Left colon (tissue), 2 donors: ENCODE measurements around the gene ZNF23. TPM values are rescaled to one million over a fixed set of nuclear protein-coding genes. Genes with fewer than 3 reads are reported as not detected.
A peak's percentile ranks its signal among the peaks of the same experiment; 100 is the strongest.

ENCODE experiments used
- ATAC-seq: fragments of 200-7000 bp; cut with Tn5 transposase; one replicate; pipeline ENCODE4 v1.9.1; 2020; ENCODE audit warnings: mild to moderate bottlenecking, moderate library complexity
- DNase-seq, 2 donors: peaks; one replicate each; pipeline ENCODE4 v3.0.0-alpha.2; 2020
- intact Hi-C, 2 donors: fragments of 100-400 bp; cut with DNase I in 1 of 2; cut with micrococcal nuclease in 1 of 2; formaldehyde crosslinking; loops; one replicate each; pipeline versions ENCODE4 v1.11.2 to v1.14.0; 2022; cut with DNase I, micrococcal nuclease
- total RNA-seq, 2 donors: library from RNA; stranded (reverse); fragmentation: NEBNext Ultra II Directional; extraction: Animal tissue kit (Norgen Biotek cat#: 25700); gene quantifications; one replicate each; pipeline ENCODE4 v1.2.1, GENCODE V29; 2021
- donor health status: DM: no; HTN: no; CAD: no.
- donor health status: DM: yes; HTN: yes; CAD: no.

ZNF23 gene
- total RNA-seq, 2 donors from 2014 or later, result 6.4 to 7.2 TPM

GRCh38 chr16:71431176-71431575 lies 30.9 kb downstream of the ZNF23 start:
- DNase-seq (no peak), ATAC-seq (no peak)
- intact Hi-C loops, result no loop called here

GRCh38 chr16:71430744-71431143 lies 31.3 kb downstream of the ZNF23 start:
- ATAC-seq (no peak), DNase-seq (no peak)
- intact Hi-C loops, result no loop called here

GRCh38 chr16:71429581-71429980 lies 32.5 kb downstream of the ZNF23 start:
- intact Hi-C loops, result no loop called here
- no peak for ATAC-seq

DNA sequence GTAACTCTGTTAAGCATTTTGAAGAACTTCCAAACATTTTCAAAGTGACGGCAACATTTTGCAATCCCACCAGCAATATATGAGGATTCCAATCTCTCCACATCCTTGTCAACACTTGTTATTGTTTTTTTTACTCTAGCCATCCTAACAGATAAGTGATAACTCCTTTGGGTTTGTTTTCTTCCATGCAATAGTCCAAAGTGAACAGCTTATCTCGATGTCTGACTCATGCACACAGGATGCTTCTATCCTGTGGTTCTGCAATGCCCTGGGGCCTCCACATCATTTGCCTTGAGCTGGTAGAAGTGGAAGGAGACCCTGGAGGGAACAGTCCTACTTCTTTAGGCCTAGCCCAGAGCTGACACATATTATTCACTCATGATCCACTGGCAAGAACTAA lies 33.2 kb downstream of the ZNF23 start:
- intact Hi-C loops, result no loop called here
- ATAC-seq (no peak), DNase-seq (no peak)

More at GRCh38 chr16:71429581-71429980, 32.5 kb downstream of the ZNF23 start:
- no peak for DNase-seq

DNA sequence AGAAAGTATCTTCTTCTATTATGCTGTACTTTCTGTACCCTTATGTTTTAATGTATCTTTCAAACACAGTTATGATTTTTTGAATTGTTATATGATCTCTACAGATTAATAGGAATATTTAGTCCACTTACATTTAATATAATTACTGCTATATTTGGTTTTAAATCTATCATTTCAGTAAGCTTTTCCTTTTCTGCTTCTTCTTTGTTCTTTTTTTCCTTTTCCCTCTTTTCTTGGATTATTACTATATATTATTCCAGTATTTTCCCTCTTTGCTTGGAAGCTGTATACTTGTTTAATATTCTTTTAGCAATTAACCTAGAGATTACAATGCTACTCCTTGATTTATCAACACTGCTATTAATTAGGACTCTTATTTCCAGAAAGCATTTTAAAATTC lies 33.7 kb downstream of the ZNF23 start:
- ATAC-seq (no peak), DNase-seq (no peak)
- intact Hi-C loops, result no loop called here

- intact Hi-C loops, result no loop called here
- ATAC-seq (no peak), DNase-seq (no peak)
Measured at GRCh38 chr16:71426880-71427615, 35.0 kb downstream of the ZNF23 start.

DNA sequence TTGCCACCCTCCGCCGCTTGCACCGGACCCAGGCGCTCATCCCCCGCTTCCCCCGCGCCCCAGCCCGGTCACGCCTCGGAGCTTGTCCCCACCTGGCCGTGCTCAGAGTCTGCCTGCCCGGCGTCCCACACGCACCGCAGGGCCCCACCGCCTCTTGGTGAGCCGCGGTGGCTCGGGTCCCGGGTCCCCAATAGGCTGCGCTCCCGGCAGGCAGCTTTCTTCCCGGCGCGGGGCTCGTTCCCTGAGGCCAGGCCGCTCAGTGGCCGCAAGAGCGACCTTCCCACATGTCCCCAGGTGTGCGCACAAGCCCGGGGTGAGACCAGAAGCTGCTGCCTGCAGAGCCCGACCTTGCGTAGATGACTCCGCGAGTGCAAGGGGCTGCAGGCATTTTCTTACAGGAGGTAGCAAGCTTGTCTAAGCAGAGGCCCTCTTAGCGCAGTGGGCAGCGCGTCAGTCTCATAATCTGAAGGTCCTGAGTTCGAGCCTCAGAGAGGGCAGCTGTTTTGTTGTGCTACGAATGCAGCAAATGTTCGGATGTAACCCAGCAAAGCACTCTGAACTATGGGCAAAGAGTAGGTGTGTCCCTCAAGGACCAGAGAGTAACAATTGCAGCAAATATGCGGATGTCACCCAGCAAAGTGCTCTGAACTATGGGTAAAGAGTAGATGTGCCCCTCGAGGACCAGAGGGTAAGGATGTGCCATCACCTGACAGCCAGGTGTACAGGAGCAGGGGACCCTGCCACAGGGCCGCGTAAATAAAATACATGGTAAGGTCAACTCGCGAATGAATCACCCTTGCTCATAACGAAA lies 35.8 kb downstream of the ZNF23 start:
- DNase-seq (no peak), ATAC-seq (peak; percentile 17)
- intact Hi-C loops, result no loop called here

GRCh38 chr16:71425746-71426068 lies 36.3 kb downstream of the ZNF23 start:
- ATAC-seq (no peak), DNase-seq (no peak)
- intact Hi-C loops, result no loop called here

GRCh38 chr16:71424626-71425025 lies 37.4 kb downstream of the ZNF23 start:
- DNase-seq, result no peak
- intact Hi-C loops, result no loop called here
- ATAC-seq, result no peak

DNA sequence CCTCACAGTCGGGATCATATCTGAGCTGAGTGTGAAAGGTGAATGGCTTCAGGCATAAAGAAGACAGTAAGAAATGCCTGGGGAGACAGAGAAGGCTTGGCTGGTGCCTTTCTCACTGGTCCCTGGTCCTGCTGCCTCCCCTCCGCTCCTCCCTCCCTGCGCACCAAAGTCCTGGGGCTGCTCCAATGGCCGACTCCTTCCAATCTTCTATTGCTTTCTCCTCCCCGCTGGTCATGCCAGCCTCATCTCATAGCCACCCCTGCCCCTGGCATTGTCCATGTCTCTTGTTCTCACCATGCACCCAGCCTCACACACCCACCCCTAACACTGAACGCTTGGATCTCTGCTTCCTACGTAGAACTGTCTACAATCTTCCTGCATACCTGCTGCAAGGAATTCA lies 38.2 kb downstream of the ZNF23 start:
- intact Hi-C loops, result no loop called here
- DNase-seq, result no peak
- ATAC-seq, result no peak

DNA sequence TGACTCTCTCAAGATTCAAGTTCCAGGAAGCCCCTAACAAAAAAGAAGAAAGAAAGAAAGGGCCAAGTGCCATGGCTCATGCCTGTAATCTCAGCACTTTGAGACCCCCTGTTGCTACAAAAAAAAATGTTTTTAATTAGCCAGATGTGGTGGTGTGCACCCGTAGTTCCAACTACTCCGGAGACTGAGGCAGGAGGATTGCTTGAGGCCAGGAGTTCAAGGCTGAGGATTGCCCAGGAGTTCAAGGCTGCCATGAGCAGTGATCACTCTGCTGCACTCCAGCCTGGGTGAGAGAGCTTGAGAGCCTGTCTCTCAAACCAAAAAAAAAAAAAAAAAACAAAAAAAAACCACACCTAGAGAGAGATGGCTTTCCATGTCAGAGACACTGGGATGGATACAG lies 39.0 kb downstream of the ZNF23 start:
- no peak for ATAC-seq
- intact Hi-C loops, result no loop called here

DNA sequence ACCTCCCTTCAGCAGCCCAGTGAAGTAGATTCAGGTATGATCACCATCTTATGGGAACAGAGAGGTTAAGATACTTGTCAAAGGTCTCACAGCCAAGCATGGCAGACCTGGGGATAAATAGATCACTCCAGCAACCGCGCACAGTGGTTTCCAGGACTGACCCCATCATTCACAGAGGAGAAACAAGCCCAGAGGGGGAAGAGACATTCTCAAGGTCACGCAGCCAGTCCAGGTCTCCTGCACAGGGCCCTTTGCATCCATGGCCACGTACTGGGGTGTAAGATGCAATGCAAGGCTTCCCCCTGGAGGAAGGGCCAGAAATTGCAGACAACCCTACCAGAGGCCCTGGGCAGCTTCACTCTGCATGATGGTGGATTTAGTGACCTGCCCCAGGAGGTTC lies 40.1 kb downstream of the ZNF23 start:
- intact Hi-C loops, result no loop called here
- peak; percentile 62 for ATAC-seq
- DNase-seq, result peak in 1 of 2 donors; percentile 35

More for the DNA sequence above, 39.0 kb downstream of the ZNF23 start:
- no peak for DNase-seq

- DNase-seq (no peak), ATAC-seq (no peak)
- intact Hi-C loops, result loop anchor here (5.0 kb wide), 2 partner anchors 83 to 88 kb away; no protein-coding TSS in a partner anchor
Measured at GRCh38 chr16:71414038-71414437, 48.0 kb downstream of the ZNF23 start.

- DNase-seq (no peak), ATAC-seq (no peak)
- intact Hi-C loops, result loop anchor here (5.0 kb wide), 2 partner anchors 84 to 89 kb away; no protein-coding TSS in a partner anchor
Measured at GRCh38 chr16:71413341-71413740, 48.7 kb downstream of the ZNF23 start.

DNA sequence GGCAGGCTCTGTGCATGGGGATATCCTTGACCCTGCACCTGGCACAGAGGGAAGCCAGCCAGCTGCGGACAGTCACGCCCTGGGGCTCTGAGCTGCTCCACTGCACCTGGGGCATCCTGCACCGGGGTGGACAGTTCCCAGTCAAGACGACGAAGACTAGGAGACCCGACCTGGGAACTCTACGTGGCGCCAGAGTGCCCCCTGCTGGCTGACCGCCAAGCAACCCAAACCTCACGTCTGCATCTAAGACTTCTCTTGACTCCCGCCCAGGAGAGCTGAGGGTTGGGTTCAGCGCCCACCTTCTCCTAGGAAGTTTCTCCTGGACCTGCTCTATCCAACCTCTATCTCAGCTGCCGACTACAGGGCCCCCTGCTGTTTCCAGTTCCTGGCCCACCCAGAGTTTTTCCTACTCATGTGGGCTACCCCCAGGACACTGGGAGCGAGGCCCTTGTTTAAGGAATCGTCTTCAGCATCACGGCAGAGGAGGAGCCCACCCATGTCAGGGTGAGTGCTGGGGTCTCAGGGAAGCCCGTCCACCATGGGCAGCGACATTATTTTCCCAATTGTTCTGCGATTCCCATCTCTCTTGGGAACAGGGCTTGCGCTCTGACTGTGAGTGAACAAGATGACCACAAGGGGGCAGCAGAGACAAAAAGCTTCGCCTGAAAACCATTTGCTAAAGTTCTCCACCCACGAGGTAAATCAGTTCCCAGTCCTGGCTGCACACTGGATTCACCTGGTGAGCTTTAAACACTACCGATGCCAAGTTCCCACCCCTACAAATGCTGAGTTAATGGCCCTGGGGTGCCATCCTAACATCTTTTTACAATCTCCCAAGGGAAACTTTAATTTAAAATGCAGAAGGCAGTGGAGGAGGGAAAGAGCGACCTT lies 49.5 kb downstream of the ZNF23 start:
- DNase-seq (peak; percentile 47 to 69), ATAC-seq (peak; percentile 91)
- intact Hi-C loops, result loop anchor here (5.0 kb wide), 2 partner anchors 85 to 90 kb away; no protein-coding TSS in a partner anchor

DNA sequence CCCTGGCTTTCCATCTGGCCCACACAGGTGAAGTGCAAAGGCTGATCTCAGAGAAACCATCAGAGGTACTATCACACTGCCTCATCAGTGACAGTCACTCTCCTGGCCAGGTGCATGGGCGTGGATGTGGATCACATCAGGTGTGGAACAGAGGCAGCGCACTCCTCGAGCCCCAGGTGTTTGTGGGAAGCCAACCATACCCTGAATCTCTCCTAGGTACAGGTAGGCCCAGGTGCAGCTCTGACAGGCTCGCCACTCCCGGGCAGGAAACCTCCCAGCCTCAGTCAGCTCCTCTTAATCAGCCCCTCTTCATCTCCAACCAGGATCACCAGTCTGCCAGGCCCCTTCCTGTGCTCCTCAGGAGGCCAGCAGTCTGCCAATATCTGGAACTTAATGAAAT lies 51.9 kb downstream of the ZNF23 start:
- ATAC-seq (no peak), DNase-seq (no peak)
- intact Hi-C loops, result loop anchor here (5.0 kb wide), 2 partner anchors 87 to 92 kb away; no protein-coding TSS in a partner anchor

- DNase-seq (no peak), ATAC-seq (no peak)
- intact Hi-C loops, result no loop called here
Measured at GRCh38 chr16:71409011-71409775, 52.9 kb downstream of the ZNF23 start.

GRCh38 chr16:71408536-71408935 lies 53.5 kb downstream of the ZNF23 start:
- ATAC-seq (no peak), DNase-seq (no peak)
- intact Hi-C loops, result no loop called here
